A673 (cell line): ENCODE data around the gene HEY2. TPM values are rescaled to one million over a fixed set of nuclear protein-coding genes. Genes with fewer than 3 reads are reported as not detected.

Experiments
- total RNA-seq: library from RNA; stranded (reverse); gene quantifications from 2 replicates; pipeline ENCODE4 v1.2.3, GENCODE V29; 2021

The HEY2 gene
- total RNA-seq, 1 experiment from 2014 or later, result 0.32 TPM

Other genes with a start within 250 kb of the HEY2 start
- gene NCOA7, start 41.3 kb downstream of the HEY2 start, total RNA-seq, result 30.1 and 33.5 TPM in 2 replicates
- 15.0 and 15.8 TPM in 2 replicates for gene HINT3, start 207.1 kb downstream of the HEY2 start, total RNA-seq
- gene TRMT11, start 236.9 kb downstream of the HEY2 start, total RNA-seq, result 25.9 and 29.1 TPM in 2 replicates